Ovary (tissue), 3 donors: ENCODE results near the gene PIAS1.

Source experiments
- EP300 ChIP-seq: sonication (generic); formaldehyde crosslinking; IDR thresholded peaks from one replicate; pipeline ENCODE4 v1.6.1; 2017; ENCODE audit warnings: antibody characterized with exemption
- POLR2A ChIP-seq: fragments of 450-650 bp; IDR thresholded peaks from one replicate; pipeline ENCODE4 v1.6.1; 2017; ENCODE audit warnings: antibody characterized with exemption, mild to moderate bottlenecking, moderate library complexity
- TF ChIP-seq, protein P1 (sequence below), 3 donors: fragments of 450-650 bp in 2 of 3; fragments of 200-600 bp in 1 of 3; IDR thresholded peaks; one replicate each; pipeline versions ENCODE4 v1.5.1 to v1.8.0; 2016 to 2022; ENCODE audit warnings: antibody characterized with exemption in 3 of 3, mild to moderate bottlenecking in 1 of 3
- donor health status: DM: no; HTN: no; CAD: no.

- TF ChIP-seq, protein P1, sequence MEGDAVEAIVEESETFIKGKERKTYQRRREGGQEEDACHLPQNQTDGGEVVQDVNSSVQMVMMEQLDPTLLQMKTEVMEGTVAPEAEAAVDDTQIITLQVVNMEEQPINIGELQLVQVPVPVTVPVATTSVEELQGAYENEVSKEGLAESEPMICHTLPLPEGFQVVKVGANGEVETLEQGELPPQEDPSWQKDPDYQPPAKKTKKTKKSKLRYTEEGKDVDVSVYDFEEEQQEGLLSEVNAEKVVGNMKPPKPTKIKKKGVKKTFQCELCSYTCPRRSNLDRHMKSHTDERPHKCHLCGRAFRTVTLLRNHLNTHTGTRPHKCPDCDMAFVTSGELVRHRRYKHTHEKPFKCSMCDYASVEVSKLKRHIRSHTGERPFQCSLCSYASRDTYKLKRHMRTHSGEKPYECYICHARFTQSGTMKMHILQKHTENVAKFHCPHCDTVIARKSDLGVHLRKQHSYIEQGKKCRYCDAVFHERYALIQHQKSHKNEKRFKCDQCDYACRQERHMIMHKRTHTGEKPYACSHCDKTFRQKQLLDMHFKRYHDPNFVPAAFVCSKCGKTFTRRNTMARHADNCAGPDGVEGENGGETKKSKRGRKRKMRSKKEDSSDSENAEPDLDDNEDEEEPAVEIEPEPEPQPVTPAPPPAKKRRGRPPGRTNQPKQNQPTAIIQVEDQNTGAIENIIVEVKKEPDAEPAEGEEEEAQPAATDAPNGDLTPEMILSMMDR (IDR thresholded peaks at IDR 0.05), result no peak
- TF ChIP-seq POLR2A (no peak), EP300 (no peak)
Measured at GRCh38 chr15:68211656-68212320, 157.7 kb downstream of the PIAS1 start.
